T-helper 2 cell (primary cell): ENCODE measurements around the gene ATF6.
"Not testable (repeated sequence)": the region's sequence is repeated elsewhere in the genome, so short reads cannot be mapped to it uniquely, and the experiment has no call there.

ENCODE experiments used
- DNase-seq, 5 experiments: peaks; one replicate each; pipeline versions ENCODE4 v3.0.0 to v3.0.0-alpha.2; 2012 to 2022

ATF6 gene

GRCh38 chr1:161781995-161782394 lies 15.9 kb downstream of the ATF6 start:
- no peak for DNase-seq

GRCh38 chr1:161782886-161783285 lies 16.8 kb downstream of the ATF6 start:
- DNase-seq, result no peak

- DNase-seq, result no peak
These were observed 18.8 kb downstream of the ATF6 start for GRCh38 chr1:161784968-161785367.

- no peak for DNase-seq
These were observed 21.2 kb downstream of the ATF6 start for GRCh38 chr1:161787355-161787754.

GRCh38 chr1:161790587-161791317 lies 24.6 kb downstream of the ATF6 start:
- DNase-seq, result peak in 1 of 5 experiments; percentile 73

GRCh38 chr1:161791904-161792655 lies 26.0 kb downstream of the ATF6 start:
- peak in 1 of 5 experiments; percentile 79 for DNase-seq

GRCh38 chr1:161792740-161793139 lies 26.6 kb downstream of the ATF6 start:
- peak in 1 of 5 experiments; percentile 95 for DNase-seq

- DNase-seq, result no peak
These were observed 33.7 kb downstream of the ATF6 start for GRCh38 chr1:161799792-161800191.

- no peak for DNase-seq
These were observed 35.8 kb downstream of the ATF6 start for GRCh38 chr1:161801955-161802354.

GRCh38 chr1:161803181-161803580 lies 37.1 kb downstream of the ATF6 start:
- DNase-seq, result no peak

- DNase-seq, result peak in 1 of 5 experiments; percentile 57
These were observed 39.5 kb downstream of the ATF6 start for GRCh38 chr1:161805399-161806197.

GRCh38 chr1:161809202-161809601 lies 43.1 kb downstream of the ATF6 start:
- DNase-seq, result not testable (repeated sequence)

GRCh38 chr1:161809656-161810055 lies 43.5 kb downstream of the ATF6 start:
- DNase-seq, result not testable (repeated sequence)

GRCh38 chr1:161810780-161811179 lies 44.7 kb downstream of the ATF6 start:
- DNase-seq, result no peak

- DNase-seq, result peak in 1 of 5 experiments; percentile 55
These were observed 50.1 kb downstream of the ATF6 start for GRCh38 chr1:161816201-161816600.

GRCh38 chr1:161817176-161817730 lies 51.1 kb downstream of the ATF6 start:
- no peak for DNase-seq

- no peak for DNase-seq
These were observed 54.8 kb downstream of the ATF6 start for GRCh38 chr1:161820914-161821313.

- no peak for DNase-seq
These were observed 58.5 kb downstream of the ATF6 start for GRCh38 chr1:161824618-161825017.

- DNase-seq, result no peak
These were observed 59.7 kb downstream of the ATF6 start for GRCh38 chr1:161825831-161826230.

GRCh38 chr1:161826478-161826877 lies 60.4 kb downstream of the ATF6 start:
- no peak for DNase-seq

- DNase-seq, result no peak
These were observed 61.7 kb downstream of the ATF6 start for GRCh38 chr1:161827786-161828185.

GRCh38 chr1:161832299-161832907 lies 66.3 kb downstream of the ATF6 start:
- peak in 2 of 5 experiments; percentile 5 to 8 for DNase-seq
